KMS-11 (cell line): ENCODE data around the gene NUDT11.
A peak's percentile ranks its signal among the peaks of the same experiment; 100 is the strongest.

Experiments
- H2AFZ ChIP-seq: fragments of 200-600 bp; sonication (generic); 2 replicates; pipeline ENCODE4 v1.6.1; 2016; ENCODE audit warnings: antibody characterized with exemption, mixed run types, low read depth
- H3K27ac ChIP-seq: fragments of 200-600 bp; sonication (generic); 2 replicates; pipeline ENCODE4 v1.6.1; 2016; ENCODE audit warnings: mild to moderate bottlenecking, mixed run types
- H3K27me3 ChIP-seq: fragments of 200-600 bp; sonication (generic); 2 replicates; pipeline ENCODE4 v1.6.1; 2017; ENCODE audit warnings: mild to moderate bottlenecking, low read depth, mixed run types, moderate library complexity; ENCODE audit not compliant: insufficient read depth
- H3K36me3 ChIP-seq: fragments of 200-600 bp; sonication (generic); 2 replicates; pipeline ENCODE4 v1.6.1; 2017; ENCODE audit warnings: mild to moderate bottlenecking, mixed run types; ENCODE audit not compliant: insufficient read depth
- H3K4me1 ChIP-seq: fragments of 200-600 bp; sonication (generic); 2 replicates; pipeline ENCODE4 v1.6.1; 2016; ENCODE audit warnings: mild to moderate bottlenecking, low read depth, mixed run types; ENCODE audit not compliant: poor library complexity, severe bottlenecking
- H3K4me2 ChIP-seq: fragments of 200-600 bp; sonication (generic); 2 replicates; pipeline ENCODE4 v1.7.0; 2016; ENCODE audit warnings: mild to moderate bottlenecking, mixed run types
- H3K4me3 ChIP-seq: fragments of 200-600 bp; sonication (generic); IDR thresholded peaks from 2 replicates; pipeline ENCODE4 v1.6.1; 2017; ENCODE audit warnings: low read depth, low read length, mixed read lengths; ENCODE audit not compliant: insufficient read depth
- H3K79me2 ChIP-seq: fragments of 200-600 bp; sonication (generic); 2 replicates; pipeline ENCODE4 v1.6.1; 2016; ENCODE audit warnings: low read depth, mixed run types; ENCODE audit not compliant: insufficient read depth
- H3K9ac ChIP-seq: fragments of 200-600 bp; sonication (generic); 2 replicates; pipeline ENCODE4 v1.6.1; 2016; ENCODE audit warnings: mild to moderate bottlenecking, mixed run types
- H4K20me1 ChIP-seq: fragments of 200-600 bp; sonication (generic); 2 replicates; pipeline ENCODE4 v1.6.1; 2016; ENCODE audit warnings: mild to moderate bottlenecking, mixed run types; ENCODE audit not compliant: insufficient read depth
- TF ChIP-seq, protein P1 (sequence below): fragments of 200-600 bp; sonication (generic); conservative IDR thresholded peaks from 2 replicates; pipeline ENCODE4 v1.6.1; 2017; ENCODE audit warnings: low read depth, mild to moderate bottlenecking, antibody characterized with exemption, low read length, moderate library complexity, mixed read lengths

The NUDT11 gene

DNA sequence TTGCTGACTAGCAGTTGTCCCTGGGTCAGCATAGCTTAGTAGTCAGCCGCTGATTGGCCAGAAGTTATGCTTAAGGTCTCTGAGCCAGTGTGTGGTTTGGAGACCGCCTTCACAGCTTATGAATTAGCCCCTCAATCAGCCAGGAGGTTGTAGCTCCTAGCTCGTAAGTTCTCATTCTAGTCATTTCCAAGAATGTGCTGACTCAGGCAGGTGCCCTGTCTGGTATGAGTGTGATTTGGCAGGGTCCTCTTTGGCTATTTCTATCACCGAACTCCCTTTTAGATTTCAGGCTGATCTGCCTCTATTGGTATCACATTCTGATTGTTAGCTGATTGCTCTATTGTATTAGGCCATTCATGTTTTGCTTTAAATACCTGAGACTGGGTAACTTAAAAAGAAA is 33.1 kb downstream of the NUDT11 start:
- TF ChIP-seq, protein P1, sequence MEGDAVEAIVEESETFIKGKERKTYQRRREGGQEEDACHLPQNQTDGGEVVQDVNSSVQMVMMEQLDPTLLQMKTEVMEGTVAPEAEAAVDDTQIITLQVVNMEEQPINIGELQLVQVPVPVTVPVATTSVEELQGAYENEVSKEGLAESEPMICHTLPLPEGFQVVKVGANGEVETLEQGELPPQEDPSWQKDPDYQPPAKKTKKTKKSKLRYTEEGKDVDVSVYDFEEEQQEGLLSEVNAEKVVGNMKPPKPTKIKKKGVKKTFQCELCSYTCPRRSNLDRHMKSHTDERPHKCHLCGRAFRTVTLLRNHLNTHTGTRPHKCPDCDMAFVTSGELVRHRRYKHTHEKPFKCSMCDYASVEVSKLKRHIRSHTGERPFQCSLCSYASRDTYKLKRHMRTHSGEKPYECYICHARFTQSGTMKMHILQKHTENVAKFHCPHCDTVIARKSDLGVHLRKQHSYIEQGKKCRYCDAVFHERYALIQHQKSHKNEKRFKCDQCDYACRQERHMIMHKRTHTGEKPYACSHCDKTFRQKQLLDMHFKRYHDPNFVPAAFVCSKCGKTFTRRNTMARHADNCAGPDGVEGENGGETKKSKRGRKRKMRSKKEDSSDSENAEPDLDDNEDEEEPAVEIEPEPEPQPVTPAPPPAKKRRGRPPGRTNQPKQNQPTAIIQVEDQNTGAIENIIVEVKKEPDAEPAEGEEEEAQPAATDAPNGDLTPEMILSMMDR, result no peak
- Histone ChIP-seq H4K20me1 (no peaks in the 10 kb centered on the region), H3K4me2 (no peak overlapping the region), H3K4me1 (no peaks in the 10 kb centered on the region), H3K27me3 (no peaks in the 10 kb centered on the region), H3K4me3 (no peak overlapping the region), H3K27ac (no peak overlapping the region), H3K79me2 (no peaks in the 10 kb centered on the region), H3K9ac (no peak overlapping the region), H3K36me3 (no peaks in the 10 kb centered on the region), H2AFZ (no peak overlapping the region)

DNA sequence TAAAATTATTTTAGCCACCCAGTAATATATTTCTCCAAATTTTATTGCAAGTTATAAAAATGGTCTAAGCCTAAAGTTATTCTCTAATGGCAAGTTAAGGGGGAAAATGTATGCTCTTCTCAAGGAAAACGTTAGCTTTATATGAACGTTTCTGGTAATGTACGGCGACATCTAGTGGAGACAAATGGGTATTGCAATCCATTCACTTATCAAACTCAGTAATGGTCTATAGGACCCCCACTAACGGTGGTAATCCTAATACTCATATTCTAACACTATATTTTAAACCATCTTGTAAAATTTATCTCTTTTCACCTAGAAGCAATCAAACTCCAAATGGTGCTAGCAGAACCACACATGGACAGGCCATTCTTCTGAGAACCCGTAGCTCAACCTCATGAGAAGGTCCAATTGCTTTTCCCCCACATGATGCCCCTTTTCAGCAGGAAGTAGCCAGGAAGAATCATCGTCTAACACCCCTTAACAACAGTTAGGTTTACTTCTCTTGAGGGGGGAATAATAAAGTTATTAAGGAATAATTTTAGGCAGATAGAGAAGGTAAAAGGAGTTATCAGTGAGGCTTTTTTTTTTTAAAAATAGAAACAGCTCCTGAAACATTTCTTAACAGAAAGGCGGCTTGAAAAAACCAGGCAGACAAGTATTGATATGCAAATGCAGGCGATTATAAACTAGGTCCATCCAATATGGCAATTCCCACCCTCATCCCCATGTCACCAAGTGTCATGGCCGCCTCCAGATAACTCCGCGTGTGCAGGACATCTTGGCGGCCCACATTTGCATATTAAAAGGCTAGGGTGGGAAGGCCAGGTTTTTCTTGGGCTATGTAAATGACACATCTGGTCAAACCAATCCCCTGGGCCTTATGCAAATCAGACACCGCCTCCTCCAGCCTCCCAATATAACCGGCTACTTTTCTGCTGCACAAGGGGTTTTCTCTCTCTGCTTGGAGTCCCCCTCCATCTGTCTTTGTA is 35.0 kb downstream of the NUDT11 start:
- H4K20me1 ChIP-seq, result no peaks in the 10 kb centered on the region
- no peak overlapping the region for H3K9ac ChIP-seq
- H3K4me1 ChIP-seq, result no peaks in the 10 kb centered on the region
- no peaks in the 10 kb centered on the region for H3K27me3 ChIP-seq
- no peaks in the 10 kb centered on the region for H3K36me3 ChIP-seq
- H3K4me3 ChIP-seq, result no peak overlapping the region
- H3K4me2 ChIP-seq, result no peak overlapping the region
- H2AFZ ChIP-seq, result no peak overlapping the region
- H3K79me2 ChIP-seq, result no peaks in the 10 kb centered on the region
- TF ChIP-seq, protein P1, result peak; percentile 75
- no peak overlapping the region for H3K27ac ChIP-seq

DNA sequence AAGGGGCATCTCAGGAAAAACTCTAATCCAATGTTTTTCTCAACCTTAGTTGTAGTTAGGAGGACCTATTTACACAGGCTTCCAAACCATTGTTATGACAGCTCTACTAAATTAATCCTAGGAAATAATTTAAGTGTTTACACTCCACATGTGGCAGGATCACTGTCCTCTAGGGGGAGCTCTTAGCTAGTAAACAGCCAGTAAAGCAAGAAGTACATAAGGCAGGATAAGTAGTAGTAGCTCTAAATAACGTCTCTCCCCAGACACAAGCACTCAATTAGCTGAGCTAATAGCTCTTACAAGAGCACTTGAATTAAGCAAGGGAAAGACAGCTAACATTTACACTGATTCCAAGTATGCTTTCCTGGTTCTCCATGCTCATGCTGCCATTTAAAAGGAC is 37.3 kb downstream of the NUDT11 start:
- no peak overlapping the region for H3K4me2 ChIP-seq
- H4K20me1 ChIP-seq, result no peaks in the 10 kb centered on the region
- H3K27me3 ChIP-seq, result no peaks in the 10 kb centered on the region
- TF ChIP-seq, protein P1, result peak; percentile 70
- no peak overlapping the region for H3K27ac ChIP-seq
- no peak overlapping the region for H3K4me3 ChIP-seq
- no peaks in the 10 kb centered on the region for H3K36me3 ChIP-seq
- no peak overlapping the region for H3K9ac ChIP-seq
- H3K79me2 ChIP-seq, result no peaks in the 10 kb centered on the region
- H2AFZ ChIP-seq, result no peak overlapping the region
- no peaks in the 10 kb centered on the region for H3K4me1 ChIP-seq

DNA sequence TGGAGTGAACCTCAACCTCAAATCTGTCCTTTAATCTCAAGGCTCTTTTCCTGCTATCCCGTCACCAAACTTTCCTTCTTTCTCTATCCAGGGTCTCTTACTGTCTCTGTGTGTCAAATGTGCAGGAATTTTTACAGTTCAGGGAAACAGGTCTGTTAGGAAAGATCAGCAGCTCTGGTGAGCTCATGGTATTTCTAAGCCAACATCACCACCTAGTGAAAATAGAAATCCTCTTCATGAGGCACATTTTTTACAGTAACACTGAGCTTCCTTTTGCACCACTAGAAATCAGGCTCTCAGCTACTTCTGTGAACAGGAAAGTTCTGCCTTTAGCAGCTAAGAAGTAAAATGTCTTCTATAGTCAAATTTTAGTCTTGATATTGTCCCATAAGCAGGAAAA is 39.6 kb downstream of the NUDT11 start:
- Histone ChIP-seq H3K9ac (no peak overlapping the region), H2AFZ (no peak overlapping the region), H3K4me1 (no peaks in the 10 kb centered on the region), H3K27me3 (no peaks in the 10 kb centered on the region), H3K27ac (no peak overlapping the region), H3K4me3 (no peak overlapping the region), H4K20me1 (no peaks in the 10 kb centered on the region), H3K36me3 (no peaks in the 10 kb centered on the region), H3K4me2 (no peak overlapping the region), H3K79me2 (no peaks in the 10 kb centered on the region)
- TF ChIP-seq, protein P1, result no peak
